ENCODE measurements around the gene GTPBP1.

GTPBP1 gene

DNA sequence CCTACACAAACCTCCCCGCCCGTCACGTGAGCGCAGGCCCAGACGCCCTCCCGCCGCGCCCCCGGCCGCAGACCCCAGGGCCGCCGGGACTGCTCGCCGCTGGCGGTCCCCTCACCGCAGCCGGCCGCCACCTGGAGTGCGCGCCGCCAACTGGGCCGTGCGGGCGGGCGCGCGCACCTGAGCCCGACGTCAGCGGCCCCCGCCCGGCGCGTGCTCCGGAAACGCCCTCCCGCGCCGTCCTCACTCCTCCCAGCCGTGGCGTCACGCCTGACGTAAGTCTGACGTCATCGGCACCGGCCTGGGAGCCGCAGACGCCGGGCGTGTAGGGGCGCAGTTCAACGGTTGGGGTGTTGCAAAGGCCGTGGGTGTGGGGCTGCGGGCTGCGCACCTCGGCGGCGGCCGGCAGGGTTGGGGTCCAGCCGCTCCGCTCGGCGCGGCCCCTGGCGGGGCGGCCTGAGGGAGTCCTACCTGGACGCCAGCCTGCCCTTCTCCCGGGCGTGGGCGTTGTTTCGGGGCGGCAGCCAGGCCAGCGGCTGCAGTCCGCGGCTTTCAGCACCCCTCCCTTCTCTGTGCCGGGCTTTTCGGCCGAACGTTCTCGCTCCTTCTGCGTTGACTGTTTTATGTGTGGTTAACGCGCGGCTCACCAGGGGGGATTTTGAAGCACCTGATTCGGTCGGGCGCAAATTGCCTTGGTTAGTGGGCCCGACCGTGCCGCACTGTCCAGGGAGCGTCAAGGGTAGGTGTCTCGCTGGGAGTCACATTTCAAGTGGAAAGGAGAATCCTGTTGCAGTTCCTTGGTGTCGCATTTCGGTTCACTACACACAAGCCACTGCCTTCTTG is 4.7 kb upstream of the GTPBP1 start, which contains the start of gene JOSD1:
TSS of gene JOSD1 (minus strand) at position 155 of the 840 bp plus-strand sequence. CDS start 956 bp downstream, outside the sequence.
- in situ Hi-C loops (cut with MboI; ENCODE audit: low sequenced_read_pairs) = no loop called here

DNA sequence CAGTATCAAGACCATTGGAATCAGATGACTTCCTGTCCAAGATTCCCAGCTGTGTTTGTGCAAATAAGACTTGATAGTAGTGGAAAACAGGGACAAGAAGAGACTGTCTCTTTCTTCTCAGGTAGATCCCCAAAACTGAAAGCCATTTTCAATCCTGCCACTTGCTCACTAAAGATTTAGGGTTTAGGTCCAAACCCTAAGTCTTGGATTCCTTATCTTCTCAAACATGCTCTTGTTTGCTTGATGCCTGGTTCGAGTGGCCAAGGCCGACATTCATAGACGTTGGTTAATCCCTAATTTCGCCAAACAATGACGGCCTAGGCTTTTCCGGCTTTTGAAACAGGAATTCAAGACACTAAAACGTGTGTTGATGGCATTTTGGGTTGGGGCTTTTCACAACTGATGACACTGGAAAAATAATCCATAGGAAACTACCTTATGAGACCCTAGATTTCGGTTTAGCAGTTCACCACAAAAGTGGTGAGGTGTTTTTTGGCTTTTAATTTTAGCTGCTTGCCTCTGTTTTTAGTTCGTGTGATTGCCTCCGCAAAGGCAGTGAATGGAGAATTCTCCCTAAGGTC is 1.0 kb upstream of the GTPBP1 start:
- in situ Hi-C loops (cut with MboI; ENCODE audit: low sequenced_read_pairs) = no loop called here

DNA sequence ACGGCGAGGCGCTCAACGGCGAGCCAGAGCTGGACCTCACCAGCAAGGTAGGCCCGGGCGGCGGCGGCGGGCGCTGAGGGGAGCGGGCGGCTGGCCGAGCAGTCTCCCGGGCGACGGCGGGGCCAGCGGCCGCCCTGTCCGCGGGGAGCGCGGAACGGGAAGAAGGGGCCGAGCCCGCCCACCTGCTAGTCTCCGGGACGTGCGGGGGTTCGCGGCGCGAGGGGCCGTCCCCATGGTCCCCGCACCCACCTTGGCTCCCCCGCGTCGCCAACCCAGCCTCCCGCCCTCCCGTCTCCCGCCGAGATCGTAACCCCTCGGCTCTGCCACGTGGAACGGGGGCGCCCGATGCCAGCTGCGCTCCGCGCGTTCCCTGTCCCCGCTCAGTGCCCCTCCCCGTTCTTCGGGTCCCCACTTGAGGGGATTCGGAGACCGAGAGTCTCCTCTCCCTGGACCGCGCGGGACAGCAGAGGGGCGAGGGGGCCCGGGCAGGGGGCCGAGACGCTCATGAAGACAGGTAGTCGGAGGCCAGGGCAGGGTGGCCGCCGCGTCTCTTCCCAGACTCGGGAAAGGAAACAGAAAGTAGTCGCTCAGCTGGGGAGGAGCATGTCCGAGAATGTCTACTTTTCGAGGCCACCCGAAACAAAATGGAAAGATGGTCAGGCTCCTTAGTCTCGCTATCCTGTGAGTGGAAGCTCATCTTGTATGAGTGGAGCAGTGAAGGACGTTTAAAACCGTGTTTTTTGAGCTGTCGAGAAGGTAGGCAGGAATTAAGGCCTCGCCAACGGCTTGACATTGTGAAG is 557 bp downstream of the GTPBP1 start:
- in situ Hi-C loops (cut with MboI; ENCODE audit: low sequenced_read_pairs) = no loop called here

DNA sequence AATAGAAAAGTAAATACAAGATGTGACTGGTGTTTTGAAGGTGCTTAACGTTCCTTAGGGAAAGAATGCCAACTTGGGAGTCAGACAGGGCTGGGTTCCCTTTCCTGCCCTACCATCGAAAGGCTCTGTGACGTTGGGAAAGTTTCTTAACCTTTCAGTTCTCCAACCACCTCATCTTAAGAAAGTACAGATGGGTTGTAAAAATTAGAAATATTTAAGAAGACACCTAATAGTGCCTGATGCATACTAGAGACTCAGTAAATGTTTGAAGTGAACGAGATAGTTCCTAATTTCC is 1.1 kb downstream of the GTPBP1 start:
- in situ Hi-C loops (cut with MboI; ENCODE audit: low sequenced_read_pairs) = no loop called here

- in situ Hi-C loops (cut with MboI; ENCODE audit: low sequenced_read_pairs) = no loop called here
Measured at GRCh38 chr22:38707346-38707745, 1.6 kb downstream of the GTPBP1 start.

GRCh38 chr22:38707984-38708383 is 2.2 kb downstream of the GTPBP1 start:
- in situ Hi-C loops (cut with MboI; ENCODE audit: low sequenced_read_pairs) = no loop called here

GRCh38 chr22:38709306-38709705 is 3.6 kb downstream of the GTPBP1 start:
- in situ Hi-C loops (cut with MboI; ENCODE audit: low sequenced_read_pairs) = no loop called here

- in situ Hi-C loops (cut with MboI; ENCODE audit: low sequenced_read_pairs) = no loop called here
Measured at GRCh38 chr22:38710351-38710750, 4.6 kb downstream of the GTPBP1 start.

- in situ Hi-C loops (cut with MboI; ENCODE audit: low sequenced_read_pairs) = no loop called here
Measured at GRCh38 chr22:38710866-38711265, 5.1 kb downstream of the GTPBP1 start.

GRCh38 chr22:38712486-38713207 is 6.9 kb downstream of the GTPBP1 start:
- in situ Hi-C loops (cut with MboI; ENCODE audit: low sequenced_read_pairs) = no loop called here

DNA sequence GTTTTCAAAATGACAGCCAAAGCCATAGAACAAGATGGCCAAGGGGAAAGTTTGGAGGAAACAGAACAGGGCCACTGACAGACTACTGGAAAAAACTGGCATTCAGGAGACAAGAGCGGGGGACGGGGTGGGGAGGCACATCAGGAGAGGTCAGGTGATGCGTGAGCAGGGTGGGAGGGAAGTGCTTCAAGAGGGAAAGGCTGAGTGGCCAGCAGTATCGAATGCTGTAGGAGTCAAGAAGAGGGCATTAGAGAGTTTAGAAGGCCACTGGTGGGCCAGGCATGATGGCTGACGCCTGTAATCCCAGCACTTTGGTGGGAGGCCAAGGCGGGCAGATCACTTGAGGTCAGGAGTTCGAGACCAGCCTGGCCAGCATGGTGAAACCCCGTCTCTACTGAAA is 8.2 kb downstream of the GTPBP1 start:
- in situ Hi-C loops (cut with MboI; ENCODE audit: low sequenced_read_pairs) = no loop called here

DNA sequence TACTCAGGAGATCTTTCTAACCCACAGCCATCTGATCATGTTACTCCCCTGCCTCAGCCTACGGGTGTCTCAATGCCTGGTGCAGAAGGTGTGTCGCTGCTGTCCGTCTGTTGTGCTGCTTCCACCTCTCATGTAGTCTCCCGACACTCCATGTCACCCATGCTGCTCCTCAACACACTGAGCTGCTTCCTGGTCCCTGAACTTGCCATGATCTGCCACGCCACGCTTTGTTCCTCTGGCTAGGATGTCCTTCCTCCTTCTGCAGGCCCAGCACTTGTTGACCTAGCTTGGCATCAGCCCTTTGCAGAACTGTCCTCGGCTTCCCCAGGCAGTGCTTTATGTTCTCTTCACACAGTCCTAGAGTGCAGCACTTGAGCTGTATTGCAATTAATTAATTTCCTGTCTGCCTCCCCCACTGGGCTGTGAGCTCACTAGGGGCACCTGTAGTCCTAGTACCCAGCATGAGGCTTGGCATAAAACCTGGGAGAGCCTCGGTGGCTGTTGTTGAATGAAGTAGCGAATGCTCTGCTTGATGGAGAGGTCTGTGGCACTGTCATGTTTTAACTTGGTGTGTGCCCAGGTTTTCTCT is 9.5 kb downstream of the GTPBP1 start:
- in situ Hi-C loops (cut with MboI; ENCODE audit: low sequenced_read_pairs) = no loop called here

- in situ Hi-C loops (cut with MboI; ENCODE audit: low sequenced_read_pairs) = no loop called here
Measured at GRCh38 chr22:38715852-38716251, 10.1 kb downstream of the GTPBP1 start.

DNA sequence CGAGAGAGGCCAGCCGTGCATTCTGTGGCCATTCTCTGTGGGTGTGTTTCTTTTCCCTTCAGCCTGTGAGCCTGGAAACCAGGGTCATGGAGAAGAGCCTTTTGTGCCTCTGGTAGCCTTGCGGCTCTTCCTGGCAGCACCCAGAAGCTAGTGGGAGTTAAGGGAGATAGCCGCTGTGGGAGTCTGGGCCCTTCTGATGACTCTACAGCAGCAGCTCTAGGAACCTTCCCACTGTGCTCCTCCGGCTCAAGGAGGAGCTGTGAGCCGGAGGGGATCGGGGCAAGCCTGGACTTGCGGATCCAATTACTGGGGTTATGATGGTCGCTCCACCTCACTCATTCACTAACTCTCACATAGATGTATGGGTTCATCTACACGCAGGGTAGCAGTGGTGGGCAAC is 10.5 kb downstream of the GTPBP1 start:
- in situ Hi-C loops (cut with MboI; ENCODE audit: low sequenced_read_pairs) = no loop called here

DNA sequence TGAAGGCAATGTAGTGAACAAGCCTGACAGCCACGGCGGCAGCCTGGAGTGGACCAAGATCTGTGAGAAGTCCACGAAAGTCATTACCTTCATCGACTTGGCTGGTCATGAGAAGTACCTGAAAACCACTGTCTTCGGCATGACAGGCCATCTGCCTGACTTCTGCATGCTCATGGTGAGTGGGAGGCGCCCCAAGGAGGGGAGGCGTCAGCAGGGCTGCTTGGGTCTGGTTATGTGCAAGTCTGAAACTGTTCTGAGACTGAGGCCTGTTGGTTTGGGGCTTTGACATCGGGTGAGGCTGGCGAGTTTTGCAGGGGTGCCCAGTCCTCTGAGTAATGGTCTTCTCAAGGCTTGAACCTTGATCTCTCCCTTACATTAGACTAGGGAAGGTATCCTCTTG is 11.1 kb downstream of the GTPBP1 start:
- in situ Hi-C loops (cut with MboI; ENCODE audit: low sequenced_read_pairs) = no loop called here

GRCh38 chr22:38717244-38717643 is 11.5 kb downstream of the GTPBP1 start:
- in situ Hi-C loops (cut with MboI; ENCODE audit: low sequenced_read_pairs) = no loop called here

DNA sequence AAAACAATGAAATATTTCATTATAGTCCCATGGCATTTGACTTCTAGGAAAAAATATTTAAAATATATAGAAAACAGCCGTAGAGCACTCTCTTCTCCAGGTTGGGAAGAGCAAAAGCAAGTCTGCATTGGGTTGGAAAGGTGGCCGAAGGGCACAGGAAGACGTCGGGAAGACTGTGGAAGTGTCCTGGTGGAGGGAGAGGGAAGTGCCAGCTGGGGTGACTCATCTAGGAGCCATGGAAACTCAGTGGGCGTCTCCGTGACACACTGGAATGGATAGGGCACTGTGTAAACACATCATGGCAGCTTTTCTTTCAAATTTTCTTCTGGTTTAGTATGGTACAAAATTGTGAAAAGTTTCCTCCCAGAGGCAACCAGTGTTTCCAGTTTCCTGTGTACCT is 12.7 kb downstream of the GTPBP1 start:
- in situ Hi-C loops (cut with MboI; ENCODE audit: low sequenced_read_pairs) = no loop called here

GRCh38 chr22:38719196-38719595 is 13.5 kb downstream of the GTPBP1 start:
- in situ Hi-C loops (cut with MboI; ENCODE audit: low sequenced_read_pairs) = no loop called here

- in situ Hi-C loops (cut with MboI; ENCODE audit: low sequenced_read_pairs) = no loop called here
Measured at GRCh38 chr22:38720350-38720749, 14.6 kb downstream of the GTPBP1 start.

DNA sequence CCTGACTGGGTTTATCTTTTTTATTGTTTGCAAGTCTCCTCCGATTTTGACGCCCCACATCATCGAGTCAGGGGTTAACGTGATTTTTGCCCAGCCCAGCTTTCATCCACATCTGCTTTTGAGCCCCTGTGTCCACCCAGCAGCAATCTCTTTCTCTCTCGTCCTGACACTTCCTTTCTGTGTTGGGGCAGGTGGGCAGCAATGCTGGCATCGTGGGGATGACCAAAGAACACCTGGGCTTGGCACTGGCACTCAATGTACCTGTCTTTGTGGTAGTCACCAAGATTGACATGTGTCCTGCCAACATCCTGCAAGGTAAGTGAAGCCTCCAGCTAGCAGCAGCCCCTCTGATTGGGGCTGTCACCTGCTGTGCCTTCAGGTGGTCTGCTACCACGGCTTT is 15.8 kb downstream of the GTPBP1 start:
- in situ Hi-C loops (cut with MboI; ENCODE audit: low sequenced_read_pairs) = no loop called here

DNA sequence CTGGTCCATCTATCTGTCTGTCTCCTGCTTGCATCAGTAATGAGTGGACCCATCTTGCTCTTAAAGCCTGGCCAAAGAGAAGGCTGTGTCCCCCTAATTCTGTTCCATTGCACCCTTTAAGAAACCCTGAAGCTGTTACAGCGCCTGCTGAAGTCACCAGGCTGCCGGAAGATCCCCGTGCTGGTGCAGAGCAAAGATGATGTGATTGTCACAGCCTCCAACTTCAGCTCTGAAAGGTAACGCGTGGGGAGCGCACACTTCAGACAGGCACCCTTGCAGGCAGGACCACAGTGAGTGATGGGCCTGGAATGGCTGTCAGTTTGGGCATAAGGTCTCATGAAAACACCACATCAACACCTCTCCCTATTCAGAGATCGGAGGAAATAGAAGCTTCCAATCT is 18.4 kb downstream of the GTPBP1 start:
- in situ Hi-C loops (cut with MboI; ENCODE audit: low sequenced_read_pairs) = no loop called here

Data from HL-60/S4 treated with retinoic acid at 250 ng/mL for 4 days and 3 days (cell line).